ENCODE measurements around the gene ARID5B. TPM values are rescaled to one million over a fixed set of nuclear protein-coding genes. Genes with fewer than 3 reads are reported as not detected.

ARID5B gene
- total and polyA plus RNA-seq, 2 donors (not counting 3 experiments of a cell fraction or from before 2014, with no cell fraction given): 5.6 to 8.9 TPM

GRCh38 chr10:62113680-62114079 is 212.2 kb downstream of the ARID5B start:
- H3K36me3 ChIP-seq (ENCODE audit: control insufficient read depth in 2 of 2, extremely low read depth in 1 of 2, insufficient read depth in 2 of 2, low read length in 2 of 2): no peaks in the 10 kb centered on the region
- intact Hi-C loops (cut with micrococcal nuclease): no loop called here
- FAIRE-seq (no peak), DNase-seq (ENCODE audit: low read depth, low spot score) (no peak)
- ChIA-PET CTCF (interaction anchor here (1.2 kb wide), 1 partner anchor 75 kb away, joined by 4 read pairs; no protein-coding TSS in a partner anchor), POLR2A (no interaction called here)
- H3K9ac ChIP-seq (replicated peaks; ENCODE audit: extremely low read depth, insufficient read depth, low read length): no peak overlapping the region
- H3K9me1 ChIP-seq (replicated peaks; ENCODE audit: control insufficient read depth, extremely low read depth, insufficient read depth, low read length): no peaks in the 10 kb centered on the region
- dilution Hi-C loops (cut with MboI; ENCODE audit: extremely low pct_ligation_motif_present, low sequenced_read_pairs): no loop called here
- BruUV-seq (replicated peaks): no TSS peak
- no peak overlapping the region for H3K27ac ChIP-seq (ENCODE audit: insufficient read depth, low read depth, low read length)
- H3K4me3 ChIP-seq (replicated peaks in 1 of 3; ENCODE audit: insufficient read depth in 1 of 3, low read depth in 1 of 3, low read length in 3 of 3): no peak overlapping the region
- H2AFZ ChIP-seq (ENCODE audit: low read depth, low read length): no peak overlapping the region
- TF ChIP-seq EZH2 (IDR thresholded peaks at IDR 0.05; ENCODE audit: borderline replicate concordance, low read depth, low read length, severe bottlenecking): no peak
- no peak for TF ChIP-seq GATA2 (IDR thresholded peaks at IDR 0.05; ENCODE audit: insufficient read depth, insufficient read length, low read depth, low read length)
- no peak for TF ChIP-seq CTCF (IDR thresholded peaks at IDR 0.05; ENCODE audit: extremely low read depth in 1 of 2, insufficient read depth in 1 of 2, low read depth in 1 of 2, low read length in 2 of 2)
- no peak for TF ChIP-seq MYC (IDR thresholded peaks at IDR 0.05; ENCODE audit: low read depth, low read length)
- no peak for TF ChIP-seq FOS (IDR thresholded peaks at IDR 0.05; ENCODE audit: borderline replicate concordance, insufficient read depth, low read length)
- TF ChIP-seq MAX (IDR thresholded peaks at IDR 0.05; ENCODE audit: insufficient read depth, insufficient read length): no peak
- TF ChIP-seq POLR2A (IDR thresholded peaks at IDR 0.05; ENCODE audit: low read depth, low read length): no peak
- no peak for TF ChIP-seq POLR2AphosphoS5 (IDR thresholded peaks at IDR 0.05; ENCODE audit: insufficient read depth, low read depth, low read length)
- TF ChIP-seq JUN (IDR thresholded peaks at IDR 0.05; ENCODE audit: borderline replicate concordance, insufficient read depth, insufficient read length, low read depth): no peak
- H3K4me2 ChIP-seq (ENCODE audit: insufficient read depth, low read length): no peak overlapping the region
- no peaks in the 10 kb centered on the region for H3K27me3 ChIP-seq (ENCODE audit: control insufficient read depth in 2 of 2, insufficient read depth in 2 of 2, low read length in 2 of 2)
- no peaks in the 10 kb centered on the region for H4K20me1 ChIP-seq (replicated peaks; ENCODE audit: control insufficient read depth, extremely low read depth, insufficient read depth, low read length)
- peaks cover 4% of the 10 kb centered on the region for H3K4me1 ChIP-seq (ENCODE audit: control insufficient read depth, extremely low read depth, insufficient read depth, low read length)
- no peaks in the 10 kb centered on the region for H3K79me2 ChIP-seq (ENCODE audit: control insufficient read depth, insufficient read depth, low read length)
- H3K9me3 ChIP-seq (replicated peaks; ENCODE audit: control insufficient read depth, insufficient read depth, low read length): no peaks in the 10 kb centered on the region

All from endothelial cell of umbilical vein (primary cell).